ENCODE data around the gene FUOM. TPM values are rescaled to one million over a fixed set of nuclear protein-coding genes. Genes with fewer than 3 reads are reported as not detected.

The FUOM gene
- total and polyA plus RNA-seq, 2 experiments from 2014 or later: 30.8 to 33.9 TPM

DNA sequence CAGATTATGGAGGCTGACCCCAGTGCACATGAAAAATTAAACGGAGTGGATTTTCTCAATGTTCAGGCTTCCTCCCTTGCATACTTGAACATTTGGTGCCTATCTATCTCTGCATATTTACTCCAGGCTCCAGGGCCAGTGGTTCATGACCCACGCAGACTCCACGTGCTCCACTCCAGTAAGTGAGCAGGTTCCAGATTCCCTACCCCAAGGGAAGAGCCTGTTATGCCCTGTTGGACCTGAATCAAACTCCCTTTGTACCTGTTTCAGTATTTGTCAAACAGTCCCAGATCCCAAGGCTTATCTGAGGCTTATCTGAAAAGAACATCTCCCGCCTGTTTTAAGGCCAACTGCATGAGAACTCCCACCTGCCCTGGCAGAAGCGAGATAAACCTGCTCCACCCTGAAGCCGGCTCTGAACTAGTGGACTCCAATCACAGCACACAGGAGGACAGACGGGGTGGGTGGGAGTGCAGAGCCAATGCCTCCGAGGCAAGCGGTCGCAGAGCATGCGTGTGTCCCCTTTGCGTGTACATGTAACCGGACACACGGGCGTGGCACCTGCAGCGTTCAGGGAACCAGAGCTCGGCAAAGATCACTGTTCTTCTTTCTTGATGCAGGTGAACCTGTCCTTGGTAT lies 2.3 kb upstream of the FUOM start:
- H2AFZ ChIP-seq: no peak overlapping the region
- TF ChIP-seq, protein P1, sequence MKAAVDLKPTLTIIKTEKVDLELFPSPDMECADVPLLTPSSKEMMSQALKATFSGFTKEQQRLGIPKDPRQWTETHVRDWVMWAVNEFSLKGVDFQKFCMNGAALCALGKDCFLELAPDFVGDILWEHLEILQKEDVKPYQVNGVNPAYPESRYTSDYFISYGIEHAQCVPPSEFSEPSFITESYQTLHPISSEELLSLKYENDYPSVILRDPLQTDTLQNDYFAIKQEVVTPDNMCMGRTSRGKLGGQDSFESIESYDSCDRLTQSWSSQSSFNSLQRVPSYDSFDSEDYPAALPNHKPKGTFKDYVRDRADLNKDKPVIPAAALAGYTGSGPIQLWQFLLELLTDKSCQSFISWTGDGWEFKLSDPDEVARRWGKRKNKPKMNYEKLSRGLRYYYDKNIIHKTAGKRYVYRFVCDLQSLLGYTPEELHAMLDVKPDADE (IDR thresholded peaks at IDR 0.05): no peak
- TF ChIP-seq STAT1 (IDR thresholded peaks at IDR 0.05; ENCODE audit: unreplicated experiment) (no peak), ZNF114 (CRISPR knock-in tag; IDR thresholded peaks at IDR 0.05) (no peak)
- TF ChIP-seq, protein P2, sequence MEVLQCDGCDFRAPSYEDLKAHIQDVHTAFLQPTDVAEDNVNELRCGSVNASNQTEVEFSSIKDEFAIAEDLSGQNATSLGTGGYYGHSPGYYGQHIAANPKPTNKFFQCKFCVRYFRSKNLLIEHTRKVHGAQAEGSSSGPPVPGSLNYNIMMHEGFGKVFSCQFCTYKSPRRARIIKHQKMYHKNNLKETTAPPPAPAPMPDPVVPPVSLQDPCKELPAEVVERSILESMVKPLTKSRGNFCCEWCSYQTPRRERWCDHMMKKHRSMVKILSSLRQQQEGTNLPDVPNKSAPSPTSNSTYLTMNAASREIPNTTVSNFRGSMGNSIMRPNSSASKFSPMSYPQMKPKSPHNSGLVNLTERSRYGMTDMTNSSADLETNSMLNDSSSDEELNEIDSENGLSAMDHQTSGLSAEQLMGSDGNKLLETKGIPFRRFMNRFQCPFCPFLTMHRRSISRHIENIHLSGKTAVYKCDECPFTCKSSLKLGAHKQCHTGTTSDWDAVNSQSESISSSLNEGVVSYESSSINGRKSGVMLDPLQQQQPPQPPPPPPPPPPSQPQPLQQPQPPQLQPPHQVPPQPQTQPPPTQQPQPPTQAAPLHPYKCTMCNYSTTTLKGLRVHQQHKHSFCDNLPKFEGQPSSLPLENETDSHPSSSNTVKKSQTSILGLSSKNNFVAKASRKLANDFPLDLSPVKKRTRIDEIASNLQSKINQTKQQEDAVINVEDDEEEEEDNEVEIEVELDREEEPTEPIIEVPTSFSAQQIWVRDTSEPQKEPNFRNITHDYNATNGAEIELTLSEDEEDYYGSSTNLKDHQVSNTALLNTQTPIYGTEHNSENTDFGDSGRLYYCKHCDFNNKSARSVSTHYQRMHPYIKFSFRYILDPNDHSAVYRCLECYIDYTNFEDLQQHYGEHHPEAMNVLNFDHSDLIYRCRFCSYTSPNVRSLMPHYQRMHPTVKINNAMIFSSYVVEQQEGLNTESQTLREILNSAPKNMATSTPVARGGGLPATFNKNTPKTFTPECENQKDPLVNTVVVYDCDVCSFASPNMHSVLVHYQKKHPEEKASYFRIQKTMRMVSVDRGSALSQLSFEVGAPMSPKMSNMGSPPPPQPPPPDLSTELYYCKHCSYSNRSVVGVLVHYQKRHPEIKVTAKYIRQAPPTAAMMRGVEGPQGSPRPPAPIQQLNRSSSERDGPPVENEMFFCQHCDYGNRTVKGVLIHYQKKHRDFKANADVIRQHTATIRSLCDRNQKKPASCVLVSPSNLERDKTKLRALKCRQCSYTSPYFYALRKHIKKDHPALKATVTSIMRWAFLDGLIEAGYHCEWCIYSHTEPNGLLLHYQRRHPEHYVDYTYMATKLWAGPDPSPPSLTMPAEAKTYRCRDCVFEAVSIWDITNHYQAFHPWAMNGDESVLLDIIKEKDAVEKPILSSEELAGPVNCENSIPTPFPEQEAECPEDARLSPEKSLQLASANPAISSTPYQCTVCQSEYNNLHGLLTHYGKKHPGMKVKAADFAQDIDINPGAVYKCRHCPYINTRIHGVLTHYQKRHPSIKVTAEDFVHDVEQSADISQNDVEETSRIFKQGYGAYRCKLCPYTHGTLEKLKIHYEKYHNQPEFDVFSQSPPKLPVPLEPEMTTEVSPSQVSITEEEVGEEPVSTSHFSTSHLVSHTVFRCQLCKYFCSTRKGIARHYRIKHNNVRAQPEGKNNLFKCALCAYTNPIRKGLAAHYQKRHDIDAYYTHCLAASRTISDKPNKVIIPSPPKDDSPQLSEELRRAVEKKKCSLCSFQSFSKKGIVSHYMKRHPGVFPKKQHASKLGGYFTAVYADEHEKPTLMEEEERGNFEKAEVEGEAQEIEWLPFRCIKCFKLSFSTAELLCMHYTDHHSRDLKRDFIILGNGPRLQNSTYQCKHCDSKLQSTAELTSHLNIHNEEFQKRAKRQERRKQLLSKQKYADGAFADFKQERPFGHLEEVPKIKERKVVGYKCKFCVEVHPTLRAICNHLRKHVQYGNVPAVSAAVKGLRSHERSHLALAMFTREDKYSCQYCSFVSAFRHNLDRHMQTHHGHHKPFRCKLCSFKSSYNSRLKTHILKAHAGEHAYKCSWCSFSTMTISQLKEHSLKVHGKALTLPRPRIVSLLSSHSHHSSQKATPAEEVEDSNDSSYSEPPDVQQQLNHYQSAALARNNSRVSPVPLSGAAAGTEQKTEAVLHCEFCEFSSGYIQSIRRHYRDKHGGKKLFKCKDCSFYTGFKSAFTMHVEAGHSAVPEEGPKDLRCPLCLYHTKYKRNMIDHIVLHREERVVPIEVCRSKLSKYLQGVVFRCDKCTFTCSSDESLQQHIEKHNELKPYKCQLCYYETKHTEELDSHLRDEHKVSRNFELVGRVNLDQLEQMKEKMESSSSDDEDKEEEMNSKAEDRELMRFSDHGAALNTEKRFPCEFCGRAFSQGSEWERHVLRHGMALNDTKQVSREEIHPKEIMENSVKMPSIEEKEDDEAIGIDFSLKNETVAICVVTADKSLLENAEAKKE (CRISPR knock-in tag; IDR thresholded peaks at IDR 0.05): no peak

More for the DNA sequence above, 2.3 kb upstream of the FUOM start:
- H3K9me2 ChIP-seq (ENCODE audit: insufficient read depth): no peaks in the 10 kb centered on the region
- DNase-seq (ENCODE audit: low spot score): no peak
- H3K4me2 ChIP-seq: no peak overlapping the region
- Mint-ChIP-seq H3K9me3 (no peaks in the 10 kb centered on the region), H3K4me1 (no peaks in the 10 kb centered on the region), H3K36me3 (ENCODE audit: low read depth) (peaks cover 30% of the 10 kb centered on the region), H3K27ac (no peak overlapping the region), H3K27me3 (ENCODE audit: insufficient read depth, low read depth, poor library complexity) (peaks cover 7% of the 10 kb centered on the region), H3K4me3 (no peak overlapping the region)
- no peak overlapping the region for H3K27ac ChIP-seq (ENCODE audit: low read depth)
- H3F3A ChIP-seq (replicated peaks; ENCODE audit: low read depth): no peaks in the 10 kb centered on the region; the same call in 1 of the 2 replicates
- H3K4me1 ChIP-seq (ENCODE audit: insufficient read depth): no peaks in the 10 kb centered on the region
- no peak overlapping the region for H3K4me3 ChIP-seq
- H4K20me1 ChIP-seq (replicated peaks; ENCODE audit: insufficient read depth): no peaks in the 10 kb centered on the region; the same call in 1 of the 2 replicates
- peaks cover 6% of the 10 kb centered on the region; the same call in 1 of the 2 replicates for H3K27me3 ChIP-seq (ENCODE audit: insufficient read depth)
- no peak for ATAC-seq
- 0 out of 2 replicates have a peak, but pooled peaks cover 4% of the 10 kb centered on the region for H3K79me2 ChIP-seq (replicated peaks; ENCODE audit: insufficient read depth)
- no peaks in the 10 kb centered on the region for H3K36me3 ChIP-seq (ENCODE audit: insufficient read depth)

Data from GM23338 (cell line).